Measurements from ENCODE around the gene VPS16. TPM values are rescaled to one million over a fixed set of nuclear protein-coding genes. Genes with fewer than 3 reads are reported as not detected.

The VPS16 gene
- total and polyA plus RNA-seq, 2 of the 13 experiments (the other 11 are each of a cell fraction or from before 2014, with no cell fraction given) = 34.2 to 35.4 TPM

- no peak for DNase-seq (ENCODE audit: low spot score)
- in situ Hi-C loops (cut with HindIII; ENCODE audit: extremely low pct_ligation_motif_present, low pct_unique_long_range_greater_than_20kb) = no loop called here
- FAIRE-seq = no peak
- peaks cover 8% of the 10 kb centered on the region for H3K79me2 ChIP-seq (ENCODE audit: insufficient read depth, low read length)
- CTCF ChIA-PET (ENCODE audit: low intra/inter-chr PET ratio, low total read pairs) = no interaction called here
- peaks cover 4 to 11% of the 10 kb centered on the region in 2 experiments; a peak in 3 of 5 replicates for H3K36me3 ChIP-seq (replicated peaks in 1 of 2; ENCODE audit: control insufficient read depth in 1 of 2, insufficient read depth in 2 of 2, low read length in 2 of 2)
- H3K4me1 ChIP-seq (ENCODE audit: insufficient read depth, low read length) = peaks cover 40% of the 10 kb centered on the region
- H3K4me2 ChIP-seq (ENCODE audit: low read depth, low read length) = no peak overlapping the region
- H4K20me1 ChIP-seq (ENCODE audit: insufficient read depth, low read length) = no peaks in the 10 kb centered on the region
- H3K27ac ChIP-seq (ENCODE audit: extremely low read length, insufficient read depth, low read length) = no peak overlapping the region
- POLR2A ChIA-PET = interaction anchor here (1.2 kb wide), 1 partner anchor 11 kb away, joined by 3 read pairs; no protein-coding TSS in a partner anchor
- H3K9ac ChIP-seq (ENCODE audit: insufficient read depth, low read depth, low read length) = no peak overlapping the region
- WGBS (ENCODE audit: low lambda C conversion rate) = 97% methylated on average over 19 of the region's 19 CpGs
- intact Hi-C loops (cut with micrococcal nuclease; ENCODE audit: unreplicated experiment) = no loop called here
- no TSS peak for BruUV-seq (replicated peaks)
- ATAC-seq = no peak
- no peaks in the 10 kb centered on the region; a peak in 1 of 5 replicates for H3K27me3 ChIP-seq (ENCODE audit: control insufficient read depth in 1 of 2, insufficient read depth in 2 of 2, low read length in 2 of 2)
- no peaks in the 10 kb centered on the region for H3K9me3 ChIP-seq (ENCODE audit: low read length)
- H2AFZ ChIP-seq (ENCODE audit: low read length) = no peak overlapping the region
- H3K4me3 ChIP-seq (replicated peaks in 1 of 3; ENCODE audit: insufficient read depth in 1 of 3, low read depth in 2 of 3, low read length in 3 of 3) = no peak overlapping the region
- no peak for TF ChIP-seq ZFP41 (CRISPR knock-in tag; IDR thresholded peaks at IDR 0.05; ENCODE audit: borderline replicate concordance)
- no peak for TF ChIP-seq RNF2 (conservative IDR thresholded peaks at IDR 0.05; ENCODE audit: low read depth)
- no peak for TF ChIP-seq ELK4 (CRISPR knock-in tag; IDR thresholded peaks at IDR 0.05; ENCODE audit: borderline replicate concordance)
- TF ChIP-seq ZNF230 (CRISPR knock-in tag; IDR thresholded peaks at IDR 0.05) = no peak
- no peak for TF ChIP-seq POGZ (CRISPR knock-in tag; IDR thresholded peaks at IDR 0.05)
- no peak for TF ChIP-seq ZNF431 (CRISPR knock-in tag; IDR thresholded peaks at IDR 0.05; ENCODE audit: borderline replicate concordance, low read depth)
- TF ChIP-seq ZNF264 (CRISPR knock-in tag; IDR thresholded peaks at IDR 0.05) = no peak
- no peak for TF ChIP-seq CREBL2 (CRISPR knock-in tag; IDR thresholded peaks at IDR 0.05; ENCODE audit: borderline replicate concordance)
- 0 out of 2 replicates have a peak, but pooled peaks have one; percentile 19 for TF ChIP-seq ZNF768 (CRISPR knock-in tag; IDR thresholded peaks at IDR 0.05)
- no peak for TF ChIP-seq ZBTB25 (CRISPR knock-in tag; IDR thresholded peaks at IDR 0.05)
- no peak for TF ChIP-seq NCOA2 (CRISPR knock-in tag; IDR thresholded peaks at IDR 0.05)
- TF ChIP-seq BCL3 (CRISPR knock-in tag; IDR thresholded peaks at IDR 0.05) = no peak
- no peak for TF ChIP-seq THYN1 (CRISPR knock-in tag; IDR thresholded peaks at IDR 0.05; ENCODE audit: borderline replicate concordance, low read depth)
- no peak for TF ChIP-seq ZFP36L1 (CRISPR knock-in tag; IDR thresholded peaks at IDR 0.05)
- TF ChIP-seq POLR2A (IDR thresholded peaks at IDR 0.05; ENCODE audit: insufficient read depth in 1 of 2, low read depth in 2 of 2, low read length in 2 of 2) = 0 out of 4 replicates have a peak, but pooled peaks of 1 of the 2 experiments have one; percentile 15
- TF ChIP-seq ZNF781 (CRISPR knock-in tag; IDR thresholded peaks at IDR 0.05; ENCODE audit: borderline replicate concordance, not compliant biosample characterization) = no peak
- no peak for TF ChIP-seq TSC22D2 (CRISPR knock-in tag; IDR thresholded peaks at IDR 0.05; ENCODE audit: borderline replicate concordance)
- no peak for TF ChIP-seq SIN3B (IDR thresholded peaks at IDR 0.05; ENCODE audit: low read length)
- no peak for TF ChIP-seq KLF16 (CRISPR knock-in tag; IDR thresholded peaks at IDR 0.05)
- no peak for TF ChIP-seq ATF4 (CRISPR knock-in tag; IDR thresholded peaks at IDR 0.05)
- TF ChIP-seq SIX1 (CRISPR knock-in tag; IDR thresholded peaks at IDR 0.05; ENCODE audit: borderline replicate concordance) = no peak
These were observed 2.3 kb upstream of the VPS16 start for GRCh38 chr20:2838170-2838797.

Data from HepG2 (cell line).